Esophagus squamous epithelium (tissue), 5 donors: ENCODE measurements around the gene NR3C1. TPM values are rescaled to one million over a fixed set of nuclear protein-coding genes. Genes with fewer than 3 reads are reported as not detected.

Experiments
- DNase-seq: peaks from one replicate; lab custom pipeline; 2025; lab: John Stamatoyannopoulos, UW
- H3K27ac ChIP-seq, 4 donors: fragments of 200-600 bp; sonication (generic); one replicate each; pipeline ENCODE4 v1.5.1; 2016 to 2019; ENCODE audit warnings: mild to moderate bottlenecking in 1 of 4
- H3K27me3 ChIP-seq, 4 donors: fragments of 200-600 bp; sonication (generic); 1 replicate in 3 of 4; 2 replicates in 1 of 4; pipeline versions ENCODE4 v1.5.1 to v1.6.0; 2017 to 2021; ENCODE audit warnings: antibody characterized with exemption in 1 of 4
- H3K36me3 ChIP-seq, 3 donors: fragments of 200-600 bp; sonication (generic); one replicate each; pipeline ENCODE4 v1.5.1; 2016 to 2019
- H3K4me1 ChIP-seq, 3 donors: fragments of 200-600 bp; sonication (generic); one replicate each; pipeline ENCODE4 v1.5.1; 2017 to 2019
- H3K4me3 ChIP-seq, 4 donors: fragments of 200-600 bp; sonication (generic); 1 replicate in 3 of 4; 2 replicates in 1 of 4; pipeline ENCODE4 v1.5.1; 2016 to 2019; ENCODE audit warnings: mild to moderate bottlenecking in 2 of 4, moderate library complexity in 1 of 4
- H3K9me3 ChIP-seq, 3 donors: fragments of 200-600 bp; sonication (generic); one replicate each; pipeline ENCODE4 v1.5.1; 2016 to 2019
- CTCF ChIP-seq, 6 experiments: fragments of 450-650 bp in 4 of 6; fragments of 200-600 bp in 2 of 6; sonication (generic) in 2 of 6; IDR thresholded peaks; one replicate each; pipeline ENCODE4 v1.5.1; 2016 to 2019; ENCODE audit warnings: antibody characterized with exemption in 6 of 6, mild to moderate bottlenecking in 4 of 6, moderate library complexity in 4 of 6
- POLR2A ChIP-seq, 4 donors: fragments of 450-650 bp; IDR thresholded peaks; one replicate each; pipeline ENCODE4 v1.6.1; 2017; ENCODE audit warnings: antibody characterized with exemption in 4 of 4, mild to moderate bottlenecking in 4 of 4, moderate library complexity in 3 of 4
- WGBS, 2 donors: methylation state at CpG; one replicate each; pipeline ENCODE4 v1.1.5; 2018; 5-methylcytosine and 5-hydroxymethylcytosine counted together
- intact Hi-C: fragments of 100-400 bp; cut with DNase I; formaldehyde crosslinking; loops from one replicate; pipeline ENCODE4 v1.15.0; 2022
- total RNA-seq, 4 donors: library from RNA; depleted of rRNA; stranded (reverse); fragments of >200 nt; gene quantifications; one replicate each; pipeline ENCODE4 v1.1.0, GENCODE V29; 2016
- donor health status: DM: yes; HTN: yes; CAD: no.

Gene NR3C1
- total RNA-seq, 4 donors from 2014 or later = 16.7 to 51.1 (median 26.1) TPM

GRCh38 chr5:143413958-143414669 lies 10.6 kb upstream of the NR3C1 start:
- DNase-seq = no peak
- intact Hi-C loops = no loop called here
- Histone ChIP-seq H3K4me1 (peaks cover 0 to 5% (median 0%) of the 10 kb centered on the region in 3 donors), H3K4me3 (no peak overlapping the region), H3K27ac (no peak overlapping the region), H3K9me3 (no peaks in the 10 kb centered on the region), H3K27me3 (no peaks in the 10 kb centered on the region), H3K36me3 (no peaks in the 10 kb centered on the region)
- TF ChIP-seq POLR2A (IDR thresholded peaks at IDR 0.05) (no peak), CTCF (IDR thresholded peaks at IDR 0.05) (no peak)
- WGBS, 2 donors = 58 to 72% methylated on average over 4 of the region's 4 CpGs

GRCh38 chr5:143412661-143413342 lies 9.3 kb upstream of the NR3C1 start:
- no peak for DNase-seq

GRCh38 chr5:143409926-143410325 lies 6.4 kb upstream of the NR3C1 start:
- Histone ChIP-seq H3K27me3 (no peaks in the 10 kb centered on the region), H3K27ac (no peak overlapping the region), H3K4me1 (peaks cover 0 to 8% (median 0%) of the 10 kb centered on the region in 3 donors), H3K36me3 (no peaks in the 10 kb centered on the region), H3K9me3 (no peaks in the 10 kb centered on the region), H3K4me3 (no peak overlapping the region)
- TF ChIP-seq CTCF (IDR thresholded peaks at IDR 0.05) = no peak
- no peak for TF ChIP-seq POLR2A (IDR thresholded peaks at IDR 0.05)
- no peak for DNase-seq
- intact Hi-C loops = loop anchor here (10.0 kb wide), 3 partner anchors 395 to 485 kb away; no protein-coding TSS in a partner anchor
- WGBS, 2 donors = 73 to 85% methylated on average over 2 of the region's 2 CpGs

More at GRCh38 chr5:143412661-143413342, 9.3 kb upstream of the NR3C1 start:
- Histone ChIP-seq H3K9me3 (no peaks in the 10 kb centered on the region), H3K36me3 (no peaks in the 10 kb centered on the region), H3K27ac (no peak overlapping the region), H3K4me1 (no peaks in the 10 kb centered on the region), H3K27me3 (no peaks in the 10 kb centered on the region), H3K4me3 (no peak overlapping the region)
- 89 to 90% methylated on average over 2 of the region's 2 CpGs for WGBS, 2 donors
- TF ChIP-seq POLR2A (IDR thresholded peaks at IDR 0.05) (no peak), CTCF (IDR thresholded peaks at IDR 0.05) (no peak)
- intact Hi-C loops = no loop called here

GRCh38 chr5:143406408-143406807 lies 2.9 kb upstream of the NR3C1 start:
- WGBS, 2 donors = 95 to 96% methylated on average over 1 of the region's 1 CpG
- Histone ChIP-seq H3K27me3 (no peaks in the 10 kb centered on the region), H3K4me3 (no peak overlapping the region), H3K27ac (no peak overlapping the region), H3K4me1 (peaks cover 0 to 13% (median under 1%) of the 10 kb centered on the region in 3 donors), H3K36me3 (no peaks in the 10 kb centered on the region), H3K9me3 (no peaks in the 10 kb centered on the region)
- DNase-seq = no peak
- intact Hi-C loops = loop anchor here (10.0 kb wide), 3 partner anchors 392 to 482 kb away; no protein-coding TSS in a partner anchor
- TF ChIP-seq POLR2A (IDR thresholded peaks at IDR 0.05) (no peak), CTCF (IDR thresholded peaks at IDR 0.05) (no peak)

- Histone ChIP-seq H3K27ac (peak overlapping the region; percentile 96 to 99 (median 99)), H3K36me3 (no peaks in the 10 kb centered on the region), H3K27me3 (no peaks in the 10 kb centered on the region), H3K4me3 (peak overlapping the region; percentile 68 to 96 (median 84)), H3K4me1 (peaks cover 1 to 20% (median 2%) of the 10 kb centered on the region in 3 donors), H3K9me3 (no peaks in the 10 kb centered on the region)
- intact Hi-C loops = loop anchor here (10.0 kb wide), 3 partner anchors 391 to 481 kb away; no protein-coding TSS in a partner anchor
- WGBS, 2 donors = 46 to 60% methylated on average over 3 of the region's 3 CpGs
- no peak for TF ChIP-seq POLR2A (IDR thresholded peaks at IDR 0.05)
- DNase-seq = no peak
Measured at GRCh38 chr5:143405849-143406098, 2.3 kb upstream of the NR3C1 start.
